HG02763 (cell line): Measurements from ENCODE around the gene DYRK1A.

Source experiments
- ATAC-seq: cut with Tn5 transposase; IDR thresholded peaks from one replicate; pipeline ENCODE4 v1.9.1; 2021; ENCODE audit warnings: mild to moderate bottlenecking, moderate library complexity; ENCODE audit not compliant: unreplicated experiment

Gene DYRK1A

DNA sequence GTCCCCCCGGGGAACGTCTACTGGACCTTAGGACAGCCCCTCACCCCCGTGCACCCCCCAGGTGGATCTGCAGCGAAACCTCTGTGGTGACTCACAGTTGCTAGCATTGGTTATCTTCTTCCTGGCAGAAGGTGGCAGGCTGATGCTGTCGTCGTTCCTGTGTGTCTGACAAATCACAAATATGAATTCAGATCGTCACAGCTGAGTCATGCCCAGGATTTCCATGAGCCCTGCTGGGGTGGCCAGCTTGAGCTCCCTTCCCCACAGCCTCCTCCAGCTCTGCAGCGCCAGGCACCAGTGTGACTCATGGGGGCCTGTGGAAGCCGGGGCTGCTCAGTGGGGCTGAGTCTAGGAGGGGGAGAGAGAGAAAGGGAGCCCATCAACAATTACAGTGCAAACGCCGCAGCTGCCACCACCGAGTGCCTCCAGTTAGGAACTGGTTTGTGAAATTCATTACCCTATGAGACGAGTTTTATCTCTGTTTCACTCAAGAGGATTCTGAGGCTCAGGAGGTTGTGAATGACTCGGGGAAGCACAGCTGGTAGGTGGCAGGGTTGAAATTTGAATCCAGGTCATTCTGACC is 197.9 kb downstream of the DYRK1A start:
- ATAC-seq = peak; percentile 28

DNA sequence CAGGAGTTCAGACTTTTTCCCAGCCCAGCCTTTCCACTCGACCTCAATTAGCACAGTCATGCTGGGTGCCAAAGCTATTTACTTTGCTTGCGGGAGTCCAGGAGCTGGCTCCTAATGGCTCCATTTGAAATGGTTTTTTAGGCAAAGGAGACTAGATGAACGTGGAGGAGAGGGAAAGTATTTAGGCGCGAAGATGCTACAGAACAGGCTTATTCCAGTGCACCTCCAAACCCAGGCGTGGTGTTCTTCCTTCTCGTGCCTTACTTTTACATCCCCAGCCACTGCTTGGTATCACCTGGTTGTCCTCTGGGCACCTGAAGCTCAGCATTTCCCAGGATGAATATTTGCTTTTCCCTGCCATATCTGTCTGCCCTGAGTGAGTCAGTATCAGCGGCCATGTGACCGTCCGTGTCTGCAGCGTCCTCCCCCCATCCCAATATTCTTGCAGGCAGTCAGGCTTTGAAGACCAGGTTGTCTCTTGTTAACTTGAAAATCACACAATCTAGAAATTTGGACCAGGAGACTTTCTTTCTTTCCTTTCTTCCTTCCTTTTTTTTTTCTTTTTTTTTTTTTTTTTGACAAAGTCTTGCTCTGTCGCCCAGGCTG is 198.5 kb downstream of the DYRK1A start:
- ATAC-seq = no peak

DNA sequence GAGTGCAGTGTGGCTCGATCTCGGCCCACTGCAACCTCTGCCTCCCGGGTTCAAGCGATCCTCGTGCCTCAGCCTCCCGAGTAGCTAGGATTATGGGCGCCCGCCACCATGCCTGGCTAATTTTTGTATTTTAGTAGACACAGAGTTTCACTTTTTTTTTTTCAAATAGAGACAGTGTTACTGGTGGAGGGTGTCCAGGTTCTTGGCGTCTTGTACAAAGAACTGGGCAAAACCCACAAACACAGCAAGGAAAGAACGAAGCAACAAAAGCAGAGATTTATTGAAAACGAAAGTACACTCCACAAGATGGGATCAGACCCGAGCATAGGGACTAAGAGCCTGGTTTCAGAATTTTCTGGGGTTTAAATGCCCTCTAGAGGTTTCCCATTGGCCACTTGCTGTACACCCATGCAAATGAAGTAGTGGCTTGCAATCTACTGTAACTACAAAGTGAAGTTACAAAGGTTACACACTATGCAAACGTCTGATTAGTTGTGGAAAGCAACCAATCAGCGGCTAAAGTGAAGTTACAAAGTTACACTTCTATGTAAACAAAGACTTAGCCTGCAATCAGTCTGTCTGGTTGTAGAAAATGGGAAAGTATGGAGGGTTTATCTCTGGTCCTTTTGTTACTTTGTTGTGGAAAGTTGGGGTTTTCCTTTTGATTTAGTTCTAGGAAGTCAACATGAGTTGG is 199.1 kb downstream of the DYRK1A start:
- ATAC-seq = no peak

DNA sequence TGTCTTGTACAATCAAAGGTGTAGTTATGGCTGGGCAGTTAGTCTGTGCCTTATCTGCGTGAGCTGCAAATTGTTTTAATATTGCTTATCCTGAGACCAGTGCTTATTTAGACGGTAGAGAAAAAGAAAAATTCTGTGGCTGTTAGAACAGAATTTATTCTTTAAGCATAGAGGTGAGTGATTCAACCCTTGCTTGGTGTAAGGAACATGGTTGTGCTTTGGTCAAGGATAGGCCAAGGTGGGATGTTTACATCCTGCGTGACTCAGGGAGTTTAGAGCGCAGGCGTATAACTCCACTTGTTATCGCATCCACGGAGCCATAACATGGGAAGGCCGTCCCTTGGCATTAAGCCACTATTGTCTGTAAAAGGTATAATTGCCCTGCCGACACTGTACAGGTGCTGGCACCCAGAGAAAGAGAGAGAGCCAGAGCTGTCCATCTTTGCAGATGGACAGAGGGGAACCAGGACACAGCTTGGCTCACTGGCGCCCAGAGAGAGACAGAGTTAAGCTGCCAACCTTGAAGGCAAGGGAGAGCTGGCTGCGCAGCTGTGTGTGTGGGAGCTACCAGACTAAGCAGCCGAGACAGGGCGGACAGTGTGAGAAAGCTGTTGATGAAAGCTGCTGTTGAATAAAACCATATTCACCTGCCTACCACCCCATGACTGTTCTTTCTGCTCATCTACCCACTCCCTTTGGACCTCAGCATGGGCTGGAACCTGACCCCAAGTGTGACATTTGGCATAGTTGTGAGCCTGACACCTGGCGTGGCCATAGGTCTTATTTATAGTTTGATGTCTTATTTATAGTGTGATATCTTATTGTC is 200.4 kb downstream of the DYRK1A start:
- no peak for ATAC-seq

DNA sequence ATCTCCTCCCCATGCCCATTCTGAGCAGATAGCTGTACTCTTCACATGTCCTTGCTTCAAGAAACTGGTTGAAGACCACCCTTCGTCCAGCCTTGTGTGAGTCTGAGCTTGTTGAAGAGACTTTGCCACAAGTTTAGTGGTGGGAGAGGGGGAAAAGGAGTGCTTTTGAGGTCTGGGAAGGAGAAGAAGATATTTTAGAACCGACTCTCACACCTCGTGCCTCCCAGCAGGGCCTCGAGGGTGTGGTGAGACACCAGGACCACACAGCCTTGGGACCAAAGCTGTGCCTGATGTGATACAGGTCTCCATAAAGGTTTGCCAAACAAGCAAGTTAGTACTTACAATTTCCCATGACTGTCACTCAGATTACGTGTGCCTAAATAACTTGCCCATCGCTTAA is 201.8 kb downstream of the DYRK1A start:
- ATAC-seq = no peak

DNA sequence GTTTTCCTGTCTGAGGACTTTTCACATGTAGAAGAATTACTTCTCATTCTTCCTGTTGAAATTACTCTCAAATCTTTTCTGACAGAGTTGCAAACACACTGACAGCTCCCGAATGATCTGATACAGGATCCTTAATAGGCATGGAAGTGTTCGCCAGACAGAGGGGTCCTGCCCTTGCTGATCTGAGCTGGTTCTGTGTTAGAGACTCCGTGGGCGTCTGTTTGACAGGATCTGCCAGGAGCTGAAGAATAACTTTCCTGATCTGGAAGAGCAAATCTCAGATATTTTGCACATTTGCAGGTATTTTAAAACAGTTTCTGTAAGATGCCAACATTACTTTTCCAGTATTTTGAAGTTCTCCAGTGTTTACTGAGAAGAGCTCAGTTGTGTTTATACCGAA is 202.3 kb downstream of the DYRK1A start:
- no peak for ATAC-seq

DNA sequence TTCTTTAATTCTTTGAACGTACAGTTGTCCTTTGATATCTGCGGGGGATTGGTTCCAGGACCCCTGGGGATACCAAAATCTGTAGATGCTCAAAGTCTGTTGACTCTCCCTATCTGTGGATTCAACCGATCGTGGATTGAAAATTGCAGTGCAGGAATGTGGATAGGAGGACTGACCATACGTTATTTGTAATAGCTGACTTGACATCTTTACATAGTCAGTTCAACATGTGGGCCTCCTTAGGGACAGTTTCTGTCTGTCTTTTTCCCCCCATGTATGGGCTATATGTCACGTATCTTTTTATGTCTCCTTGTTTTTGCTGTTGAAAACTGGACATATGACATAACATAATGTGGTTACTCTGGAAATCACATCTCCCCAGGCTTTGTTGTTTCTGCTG is 204.9 kb downstream of the DYRK1A start:
- no peak for ATAC-seq

DNA sequence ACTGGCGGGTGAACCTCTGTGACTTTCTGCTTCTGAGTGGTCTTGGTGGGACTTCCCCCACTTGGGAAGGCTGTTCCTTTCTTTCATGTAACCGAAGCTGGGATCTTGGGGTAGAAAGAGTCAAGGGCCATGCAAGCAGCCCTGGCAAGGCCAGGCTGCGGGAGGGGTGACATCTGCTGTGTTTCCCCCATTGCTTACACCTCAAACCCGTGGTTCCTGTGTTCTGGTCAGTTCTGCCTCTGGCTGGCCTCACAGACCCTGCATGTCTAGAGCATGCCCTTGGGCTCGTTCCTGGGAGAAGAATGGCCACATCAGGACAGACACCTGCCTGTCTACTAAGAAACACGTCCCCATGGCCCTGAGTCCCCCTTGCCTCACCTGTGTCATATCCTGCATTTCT is 207.7 kb downstream of the DYRK1A start:
- no peak for ATAC-seq

DNA sequence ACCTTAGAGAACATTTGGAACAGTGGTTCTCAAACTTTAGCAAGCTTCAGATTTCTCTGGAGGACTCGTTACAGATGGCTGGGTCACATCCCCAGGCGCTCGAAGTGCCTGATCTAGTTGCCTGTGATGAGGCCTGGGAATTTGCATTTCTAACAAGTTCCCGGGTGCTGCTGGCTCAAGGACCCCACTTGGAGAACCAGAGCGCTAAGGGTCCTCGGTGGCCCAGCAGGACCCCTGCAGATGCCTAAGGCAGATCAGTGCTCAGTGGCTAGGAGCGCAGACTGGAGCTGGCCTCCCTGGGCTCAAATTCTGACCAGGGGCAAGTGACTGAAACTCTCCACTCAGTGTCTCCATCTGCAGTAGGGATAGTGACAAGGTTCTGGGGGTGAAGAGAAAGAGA is 208.2 kb downstream of the DYRK1A start:
- no peak for ATAC-seq

DNA sequence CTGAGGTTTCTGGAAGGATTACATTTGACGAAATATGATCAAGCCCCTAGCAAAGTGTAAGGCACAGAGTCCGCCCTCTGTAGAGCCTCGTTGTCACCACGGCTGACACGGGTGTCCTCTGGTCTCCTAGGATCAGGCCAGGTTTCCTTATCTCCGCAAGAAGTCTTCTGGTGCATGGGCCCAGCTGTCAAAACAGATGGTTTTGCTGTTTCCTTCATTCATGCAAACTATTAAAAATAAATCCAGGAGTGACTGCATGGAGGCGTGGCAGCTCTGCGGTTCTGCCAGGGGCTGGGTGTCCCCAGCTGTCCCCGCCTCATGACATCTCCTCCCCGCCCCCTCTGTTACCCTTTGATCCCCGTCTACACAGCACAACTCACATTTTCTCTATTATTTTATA is 209.0 kb downstream of the DYRK1A start:
- ATAC-seq = no peak
